ENCODE data around the gene TSNAXIP1. TPM values are rescaled to one million over a fixed set of nuclear protein-coding genes. Genes with fewer than 3 reads are reported as not detected.

Gene TSNAXIP1, protein sequence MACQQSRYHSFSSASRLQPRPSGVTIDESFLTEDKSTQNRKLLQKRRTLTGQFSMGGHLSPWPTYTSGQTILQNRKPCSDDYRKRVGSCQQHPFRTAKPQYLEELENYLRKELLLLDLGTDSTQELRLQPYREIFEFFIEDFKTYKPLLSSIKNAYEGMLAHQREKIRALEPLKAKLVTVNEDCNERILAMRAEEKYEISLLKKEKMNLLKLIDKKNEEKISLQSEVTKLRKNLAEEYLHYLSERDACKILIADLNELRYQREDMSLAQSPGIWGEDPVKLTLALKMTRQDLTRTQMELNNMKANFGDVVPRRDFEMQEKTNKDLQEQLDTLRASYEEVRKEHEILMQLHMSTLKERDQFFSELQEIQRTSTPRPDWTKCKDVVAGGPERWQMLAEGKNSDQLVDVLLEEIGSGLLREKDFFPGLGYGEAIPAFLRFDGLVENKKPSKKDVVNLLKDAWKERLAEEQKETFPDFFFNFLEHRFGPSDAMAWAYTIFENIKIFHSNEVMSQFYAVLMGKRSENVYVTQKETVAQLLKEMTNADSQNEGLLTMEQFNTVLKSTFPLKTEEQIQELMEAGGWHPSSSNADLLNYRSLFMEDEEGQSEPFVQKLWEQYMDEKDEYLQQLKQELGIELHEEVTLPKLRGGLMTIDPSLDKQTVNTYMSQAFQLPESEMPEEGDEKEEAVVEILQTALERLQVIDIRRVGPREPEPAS
- 0.84 and 0.91 TPM in 2 replicates for total RNA-seq (2022)
- Bru-seq, nascent RNA = percentile 21 among the genes with signal in this experiment
- BruChase-seq, experiment 1, labeled RNA remaining after a 2-hour chase = percentile 6 among the genes with signal in this experiment
- BruChase-seq, experiment 2, labeled RNA remaining after a 6-hour chase = percentile 16 among the genes with signal in this experiment
- long read RNA-seq, partial matches to known transcripts = 0 of 2 reads
- long read RNA-seq, other reads (novel, unspliced or antisense) = 2 of 2 reads

DNA sequence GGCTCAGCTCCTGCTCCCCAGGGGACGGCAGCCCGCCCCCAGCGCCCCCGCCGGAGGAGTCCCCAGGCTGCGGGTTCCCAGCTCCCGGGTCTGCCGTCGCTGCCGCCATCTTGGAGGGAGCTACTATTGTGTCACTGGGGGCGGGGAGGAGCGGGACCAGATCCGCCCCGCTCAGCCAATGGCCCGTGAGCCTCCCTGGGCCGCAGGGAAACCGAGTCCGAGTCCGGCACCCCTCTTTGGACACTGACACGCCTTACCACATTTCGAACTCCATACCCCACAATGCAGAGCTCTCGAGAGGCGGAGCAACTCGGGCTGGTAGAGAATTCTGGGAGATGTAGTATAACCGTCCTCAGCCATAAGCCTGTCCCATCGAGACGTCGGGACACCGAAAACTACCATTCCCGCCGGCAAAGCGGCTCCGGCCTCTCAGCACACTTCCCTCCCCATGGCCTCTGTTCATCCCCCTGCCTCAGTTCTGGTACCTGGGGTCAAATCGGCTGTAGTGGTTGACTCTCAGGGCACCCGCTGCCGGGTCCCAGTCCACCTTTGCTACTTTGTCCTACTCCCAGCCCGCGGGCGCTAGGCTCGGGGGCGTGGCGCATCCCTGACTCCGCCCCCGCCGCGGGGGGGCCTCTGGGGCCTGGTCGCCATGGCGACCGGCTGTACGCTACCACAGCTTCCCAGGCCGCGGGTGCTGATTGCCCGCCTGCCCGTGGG is at the start of gene TSNAXIP1, which contains the start of gene RANBP10:
TSS of gene TSNAXIP1 (plus strand) at position 462 of the 720 bp plus-strand sequence. CDS start 261 bp downstream, outside the sequence.
TSS of gene RANBP10 (minus strand) at position 133 of the 720 bp plus-strand sequence. CDS start at position 109, 24 bp downstream.
- H3K4me3 ChIP-seq (ENCODE audit: low read depth, low read length) = peak within 1 kb of the TSS; percentile 88
- Mint-ChIP-seq H3K27ac (ENCODE audit: unreplicated experiment) (peak within 1 kb of the TSS; percentile 81), H3K4me3 (ENCODE audit: unreplicated experiment) (peak within 1 kb of the TSS; percentile 83), H3K4me1 (ENCODE audit: low read depth, unreplicated experiment) (peaks cover 9% of the 10 kb centered on the region), H3K36me3 (ENCODE audit: insufficient read depth, unreplicated experiment) (peaks cover 33% of the 10 kb centered on the region), H3K27me3 (ENCODE audit: insufficient read depth, unreplicated experiment) (no peaks in the 10 kb centered on the region), H3K9me3 (ENCODE audit: unreplicated experiment) (no peaks in the 10 kb centered on the region)
- no TSS peak for BruUV-seq (replicated peaks)
- DNase-seq = peak; percentile 99
- intact Hi-C loops (cut with micrococcal nuclease; ENCODE audit: unreplicated experiment) = loop anchor here (1.0 to 10.0 kb wide), 5 partner anchors 40 to 282 kb away; partner anchors contain the start of genes CENPT, CTCF, GFOD2 and NUTF2
- no peaks in the 10 kb centered on the region for H3K27me3 ChIP-seq (replicated peaks; ENCODE audit: control insufficient read depth, insufficient read depth, low read length)
- ChIA-PET POLR2A (interaction anchor here (0.5 to 2.0 kb wide), 19 partner anchors 10 to 1848 kb away, joined by 3 to 18 read pairs (median 4); partner anchors contain the start of genes ACD, CENPT, GFOD2 and NFATC3), CTCF (interaction anchor here (0.6 to 3.0 kb wide), 26 partner anchors 9 to 737 kb away, joined by 3 to 47 read pairs (median 4); partner anchors contain the start of genes ACD, ATP6V0D1, EDC4 and GFOD2)
- H3K9me3 ChIP-seq = no peaks in the 10 kb centered on the region
- peaks cover 10% of the 10 kb centered on the region; the same call in 1 of the 2 replicates for H3K4me1 ChIP-seq
- TF ChIP-seq, protein P1, sequence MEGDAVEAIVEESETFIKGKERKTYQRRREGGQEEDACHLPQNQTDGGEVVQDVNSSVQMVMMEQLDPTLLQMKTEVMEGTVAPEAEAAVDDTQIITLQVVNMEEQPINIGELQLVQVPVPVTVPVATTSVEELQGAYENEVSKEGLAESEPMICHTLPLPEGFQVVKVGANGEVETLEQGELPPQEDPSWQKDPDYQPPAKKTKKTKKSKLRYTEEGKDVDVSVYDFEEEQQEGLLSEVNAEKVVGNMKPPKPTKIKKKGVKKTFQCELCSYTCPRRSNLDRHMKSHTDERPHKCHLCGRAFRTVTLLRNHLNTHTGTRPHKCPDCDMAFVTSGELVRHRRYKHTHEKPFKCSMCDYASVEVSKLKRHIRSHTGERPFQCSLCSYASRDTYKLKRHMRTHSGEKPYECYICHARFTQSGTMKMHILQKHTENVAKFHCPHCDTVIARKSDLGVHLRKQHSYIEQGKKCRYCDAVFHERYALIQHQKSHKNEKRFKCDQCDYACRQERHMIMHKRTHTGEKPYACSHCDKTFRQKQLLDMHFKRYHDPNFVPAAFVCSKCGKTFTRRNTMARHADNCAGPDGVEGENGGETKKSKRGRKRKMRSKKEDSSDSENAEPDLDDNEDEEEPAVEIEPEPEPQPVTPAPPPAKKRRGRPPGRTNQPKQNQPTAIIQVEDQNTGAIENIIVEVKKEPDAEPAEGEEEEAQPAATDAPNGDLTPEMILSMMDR (IDR thresholded peaks at IDR 0.05; ENCODE audit: insufficient read depth in 1 of 2, low read depth in 1 of 2, low read length in 1 of 2, severe bottlenecking in 1 of 2, unreplicated experiment in 1 of 2) = no peak
- H3K36me3 ChIP-seq (ENCODE audit: control insufficient read depth, insufficient read depth, low read length) = 0 out of 2 replicates have a peak, but pooled peaks cover 1% of the 10 kb centered on the region

DNA sequence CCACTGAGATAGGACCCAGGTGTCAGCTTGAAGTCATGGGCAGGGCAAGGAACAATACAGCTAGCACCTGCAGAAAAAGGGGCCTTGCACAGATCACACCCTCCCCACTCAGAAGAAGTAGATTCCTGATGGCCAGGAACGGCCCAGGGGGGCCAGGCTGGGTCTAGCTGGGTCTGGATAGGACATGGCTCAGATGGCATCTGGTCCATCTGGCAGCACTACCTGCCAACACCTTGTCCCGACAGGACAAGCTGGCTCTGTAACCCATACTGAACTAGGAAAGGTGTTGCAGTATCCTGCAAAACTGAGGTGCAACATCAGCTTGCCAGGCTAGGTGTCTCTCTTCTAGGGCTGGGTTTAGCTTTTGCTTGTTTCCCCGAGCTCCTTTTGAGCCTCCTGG is 48.7 kb upstream of the TSNAXIP1 start:
- ChIA-PET CTCF (interaction anchor here (0.7 kb wide), 1 partner anchor 98 kb away, joined by 3 read pairs; the partner anchor contains the start of gene ACD), POLR2A (no interaction called here)
- TF ChIP-seq, protein P1 (IDR thresholded peaks at IDR 0.05; ENCODE audit: insufficient read depth in 1 of 2, low read depth in 1 of 2, low read length in 1 of 2, severe bottlenecking in 1 of 2, unreplicated experiment in 1 of 2) = no peak
- Histone ChIP-seq H3K4me3 (ENCODE audit: low read depth, low read length) (no peak overlapping the region), H3K4me1 (no peaks in the 10 kb centered on the region), H3K9me3 (no peaks in the 10 kb centered on the region), H3K36me3 (ENCODE audit: control insufficient read depth, insufficient read depth, low read length) (peaks cover 4% of the 10 kb centered on the region), H3K27me3 (replicated peaks; ENCODE audit: control insufficient read depth, insufficient read depth, low read length) (no peaks in the 10 kb centered on the region)
- H3K36me3 Mint-ChIP-seq (ENCODE audit: insufficient read depth, unreplicated experiment) = peaks cover 21% of the 10 kb centered on the region
- no peak overlapping the region for H3K4me3 Mint-ChIP-seq (ENCODE audit: unreplicated experiment)
- H3K27ac Mint-ChIP-seq (ENCODE audit: unreplicated experiment) = no peak overlapping the region
- H3K27me3 Mint-ChIP-seq (ENCODE audit: insufficient read depth, unreplicated experiment) = no peaks in the 10 kb centered on the region
- BruUV-seq (replicated peaks) = no TSS peak
- H3K4me1 Mint-ChIP-seq (ENCODE audit: low read depth, unreplicated experiment) = no peaks in the 10 kb centered on the region
- intact Hi-C loops (cut with micrococcal nuclease; ENCODE audit: unreplicated experiment) = no loop called here
- no peaks in the 10 kb centered on the region for H3K9me3 Mint-ChIP-seq (ENCODE audit: unreplicated experiment)
- no peak for DNase-seq

Measured in Caco-2 (cell line).